NOMO-1 treated with DMSO at 0.1 percent for 48 hours (cell line): ENCODE results near the gene HYLS1.

Source experiments
- DNase-seq: peaks from one replicate; lab custom pipeline; 2025; ENCODE audit not compliant: unreplicated experiment; lab: John Stamatoyannopoulos, UW

Gene HYLS1

GRCh38 chr11:125932301-125932700, 44.8 kb downstream of the HYLS1 start:
- DNase-seq = no peak

GRCh38 chr11:125933030-125933813, 45.8 kb downstream of the HYLS1 start:
- DNase-seq = no peak

GRCh38 chr11:125934473-125934872, 47.0 kb downstream of the HYLS1 start:
- DNase-seq = no peak

- no peak for DNase-seq
Observed at GRCh38 chr11:125935056-125935455, 47.6 kb downstream of the HYLS1 start.

- no peak for DNase-seq
Observed at GRCh38 chr11:125935618-125936199, 48.2 kb downstream of the HYLS1 start.

GRCh38 chr11:125938418-125938817, 51.0 kb downstream of the HYLS1 start:
- DNase-seq = no peak

- no peak for DNase-seq
Observed at GRCh38 chr11:125939081-125939521, 51.6 kb downstream of the HYLS1 start.

GRCh38 chr11:125940145-125940544, 52.7 kb downstream of the HYLS1 start:
- no peak for DNase-seq

GRCh38 chr11:125941267-125941618, 53.8 kb downstream of the HYLS1 start:
- DNase-seq = no peak

- DNase-seq = no peak
Observed at GRCh38 chr11:125941619-125942611, 54.4 kb downstream of the HYLS1 start.

- DNase-seq = no peak
Observed at GRCh38 chr11:125942771-125943428, 55.4 kb downstream of the HYLS1 start.

GRCh38 chr11:125943661-125944349, 56.3 kb downstream of the HYLS1 start:
- no peak for DNase-seq

GRCh38 chr11:125944350-125945010, 57.0 kb downstream of the HYLS1 start:
- no peak for DNase-seq

- no peak for DNase-seq
Observed at GRCh38 chr11:125945011-125945796, 57.7 kb downstream of the HYLS1 start.

- DNase-seq = no peak
Observed at GRCh38 chr11:125945797-125946520, 58.5 kb downstream of the HYLS1 start, which contains the start of gene VSIG10L2. Gene VSIG10L2, plus strand, starts transcription at chr11:125946044. Its CDS starts 12 bp downstream, at chr11:125946056.

- no peak for DNase-seq
Observed at GRCh38 chr11:125946712-125947418, 59.4 kb downstream of the HYLS1 start.

- no peak for DNase-seq
Observed at GRCh38 chr11:125947419-125948277, 60.2 kb downstream of the HYLS1 start.
